Fibroblast of the aortic adventitia (primary cell): Measurements from ENCODE around the gene GNB1. TPM values are rescaled to one million over a fixed set of nuclear protein-coding genes. Genes with fewer than 3 reads are reported as not detected.

ENCODE experiments used
- DNase-seq: peaks from one replicate; pipeline ENCODE4 v3.0.0-alpha.2; 2010; ENCODE audit warnings: low read depth
- H3K4me3 ChIP-seq: 2 replicates; pipeline ENCODE4 v1.5.1; 2011; ENCODE audit warnings: low read depth, mild to moderate bottlenecking, control low read depth, low read length, moderate library complexity
- total RNA-seq: library from RNA; depleted of rRNA; stranded (reverse); fragments of >200 nt; gene quantifications from 2 replicates; pipeline ENCODE4 v1.2.3, GENCODE V29; 2012; ENCODE audit warnings: low replicate concordance
- TF ChIP-seq, protein P1 (sequence below): IDR thresholded peaks from 2 replicates; pipeline ENCODE4 v1.5.1; 2011; ENCODE audit warnings: mild to moderate bottlenecking, low read length, control low read depth, inconsistent platforms; ENCODE audit not compliant: insufficient read depth

Gene GNB1
- total RNA-seq, 1 donor: 108 TPM

DNA sequence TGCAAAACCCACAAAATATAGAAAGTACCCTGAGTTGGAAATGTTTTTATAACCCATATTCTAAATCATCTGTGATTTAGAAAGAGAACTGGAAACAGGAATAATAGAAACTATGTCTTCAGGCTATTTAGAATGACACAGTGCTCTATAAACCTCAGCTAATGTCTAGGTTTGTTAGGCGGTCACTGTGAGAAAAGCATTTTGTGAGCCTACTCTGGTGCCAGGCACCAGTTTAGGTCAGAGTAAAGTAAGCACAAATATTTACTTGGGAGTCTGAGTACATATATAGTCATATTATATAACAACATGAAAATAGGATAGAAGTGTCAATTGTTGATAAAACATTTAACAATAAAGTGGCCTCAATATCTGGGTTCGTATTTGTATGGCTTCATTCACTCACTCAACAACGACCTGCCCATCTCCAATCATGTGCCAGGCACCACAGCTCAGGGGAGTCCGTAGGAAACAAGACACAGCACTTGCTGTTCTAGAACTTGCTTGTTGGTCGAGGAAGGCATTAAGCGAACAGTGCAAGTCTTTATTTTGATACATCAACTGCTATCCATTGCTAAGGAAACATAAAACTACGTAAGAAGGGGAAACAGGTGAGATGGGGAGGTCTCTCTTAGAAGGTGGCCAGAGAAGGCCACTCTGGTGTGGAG lies 37.2 kb downstream of the GNB1 start:
- TF ChIP-seq, protein P1, sequence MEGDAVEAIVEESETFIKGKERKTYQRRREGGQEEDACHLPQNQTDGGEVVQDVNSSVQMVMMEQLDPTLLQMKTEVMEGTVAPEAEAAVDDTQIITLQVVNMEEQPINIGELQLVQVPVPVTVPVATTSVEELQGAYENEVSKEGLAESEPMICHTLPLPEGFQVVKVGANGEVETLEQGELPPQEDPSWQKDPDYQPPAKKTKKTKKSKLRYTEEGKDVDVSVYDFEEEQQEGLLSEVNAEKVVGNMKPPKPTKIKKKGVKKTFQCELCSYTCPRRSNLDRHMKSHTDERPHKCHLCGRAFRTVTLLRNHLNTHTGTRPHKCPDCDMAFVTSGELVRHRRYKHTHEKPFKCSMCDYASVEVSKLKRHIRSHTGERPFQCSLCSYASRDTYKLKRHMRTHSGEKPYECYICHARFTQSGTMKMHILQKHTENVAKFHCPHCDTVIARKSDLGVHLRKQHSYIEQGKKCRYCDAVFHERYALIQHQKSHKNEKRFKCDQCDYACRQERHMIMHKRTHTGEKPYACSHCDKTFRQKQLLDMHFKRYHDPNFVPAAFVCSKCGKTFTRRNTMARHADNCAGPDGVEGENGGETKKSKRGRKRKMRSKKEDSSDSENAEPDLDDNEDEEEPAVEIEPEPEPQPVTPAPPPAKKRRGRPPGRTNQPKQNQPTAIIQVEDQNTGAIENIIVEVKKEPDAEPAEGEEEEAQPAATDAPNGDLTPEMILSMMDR: no peak
- no peak overlapping the region for H3K4me3 ChIP-seq
- no peak for DNase-seq

DNA sequence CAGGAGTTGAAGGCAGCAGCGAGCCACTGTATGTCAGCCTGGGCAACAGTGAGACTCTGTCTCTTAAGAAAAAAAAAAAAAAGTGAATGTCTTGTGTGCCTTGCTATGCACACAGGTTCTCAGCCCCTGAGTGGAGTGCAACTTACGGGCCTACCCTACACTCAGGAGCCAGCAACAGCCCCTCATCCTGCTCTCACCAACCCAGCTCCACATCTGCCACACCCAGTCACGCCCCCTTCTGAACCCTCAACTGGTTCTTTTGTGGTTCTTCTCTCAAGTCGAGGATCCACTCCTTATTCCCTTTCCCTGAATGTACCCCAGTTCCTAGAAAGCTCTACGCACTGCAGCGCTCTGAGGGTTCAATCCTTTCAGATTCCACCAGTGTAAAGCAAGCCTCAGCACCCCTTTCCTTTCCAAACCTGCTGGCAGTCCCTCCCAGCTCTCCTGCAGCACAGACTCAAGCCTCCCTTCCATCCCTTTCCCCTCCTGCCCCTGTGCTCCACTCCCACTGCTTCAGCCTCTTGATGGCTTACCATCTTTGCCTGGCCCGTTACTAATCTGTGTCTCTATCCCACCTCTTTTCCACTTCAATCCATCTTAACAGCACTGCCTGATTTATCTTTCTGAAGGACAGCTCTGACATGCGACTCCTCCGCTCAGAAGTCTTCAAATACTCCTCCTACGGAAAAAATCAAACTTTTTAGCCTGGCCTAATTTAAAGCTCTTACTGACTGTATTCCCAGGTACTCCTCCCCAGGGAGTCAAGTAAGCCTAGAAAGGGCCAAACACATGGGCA lies 38.1 kb downstream of the GNB1 start:
- TF ChIP-seq, protein P1: no peak
- no peak for DNase-seq
- H3K4me3 ChIP-seq: no peak overlapping the region

DNA sequence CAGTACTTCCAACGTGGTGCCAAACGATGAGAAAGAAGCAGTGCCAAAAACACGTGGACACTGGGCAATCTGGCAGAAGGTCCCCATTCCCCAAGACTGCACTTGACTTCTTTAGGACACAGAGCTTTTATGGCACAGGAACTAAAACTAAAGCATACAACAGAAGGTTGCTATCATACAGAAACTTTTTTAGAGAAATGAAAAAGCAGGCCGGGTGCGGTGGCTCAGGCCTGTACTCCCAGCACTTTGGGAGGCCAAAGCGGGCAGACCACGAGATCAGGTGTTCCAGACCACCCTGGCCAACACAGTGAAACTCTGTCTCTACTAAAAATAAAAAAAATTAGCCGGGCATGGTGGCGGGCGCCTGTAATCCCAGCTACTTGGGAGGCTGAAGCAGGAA lies 43.0 kb downstream of the GNB1 start:
- no peak for DNase-seq
- no peak overlapping the region for H3K4me3 ChIP-seq
- TF ChIP-seq, protein P1: no peak

DNA sequence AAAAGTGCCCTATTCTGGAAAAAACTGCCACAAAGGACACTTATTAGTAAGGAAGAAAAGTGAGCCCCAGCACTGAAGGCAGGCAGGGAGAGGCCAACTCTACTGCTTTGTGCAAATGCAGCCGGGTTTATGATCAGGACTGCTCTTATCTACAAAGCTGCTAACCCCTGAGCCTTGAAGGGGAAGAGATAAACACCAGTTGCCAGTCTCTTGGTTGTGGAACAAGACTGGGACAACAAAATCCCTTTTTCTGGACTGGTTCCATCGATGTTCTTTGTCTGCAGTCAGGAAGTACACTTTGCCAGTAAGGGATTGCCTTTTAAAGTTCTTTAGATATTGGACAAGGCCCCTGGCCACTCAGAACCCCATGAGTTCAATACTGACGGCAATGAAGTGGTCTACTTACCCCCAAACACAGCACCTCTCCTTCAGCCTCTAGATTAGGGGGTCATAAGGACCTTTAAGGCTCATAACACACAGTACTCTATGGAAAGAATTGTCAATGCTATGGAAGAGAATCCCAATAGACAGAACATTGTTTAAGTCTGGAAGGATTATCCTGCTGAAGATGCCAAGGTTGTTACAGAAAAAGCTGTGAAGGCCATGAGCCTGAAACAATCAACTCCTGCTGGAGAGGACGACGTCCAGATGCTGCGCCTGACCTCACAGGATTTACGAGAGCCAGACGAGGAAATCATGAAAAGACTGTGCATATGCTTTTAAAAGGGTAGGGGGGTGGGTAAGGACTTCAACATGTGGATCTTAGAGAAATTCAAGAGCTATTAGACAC lies 43.6 kb downstream of the GNB1 start:
- peak; percentile 46 for DNase-seq
- TF ChIP-seq, protein P1: no peak
- no peak overlapping the region for H3K4me3 ChIP-seq

DNA sequence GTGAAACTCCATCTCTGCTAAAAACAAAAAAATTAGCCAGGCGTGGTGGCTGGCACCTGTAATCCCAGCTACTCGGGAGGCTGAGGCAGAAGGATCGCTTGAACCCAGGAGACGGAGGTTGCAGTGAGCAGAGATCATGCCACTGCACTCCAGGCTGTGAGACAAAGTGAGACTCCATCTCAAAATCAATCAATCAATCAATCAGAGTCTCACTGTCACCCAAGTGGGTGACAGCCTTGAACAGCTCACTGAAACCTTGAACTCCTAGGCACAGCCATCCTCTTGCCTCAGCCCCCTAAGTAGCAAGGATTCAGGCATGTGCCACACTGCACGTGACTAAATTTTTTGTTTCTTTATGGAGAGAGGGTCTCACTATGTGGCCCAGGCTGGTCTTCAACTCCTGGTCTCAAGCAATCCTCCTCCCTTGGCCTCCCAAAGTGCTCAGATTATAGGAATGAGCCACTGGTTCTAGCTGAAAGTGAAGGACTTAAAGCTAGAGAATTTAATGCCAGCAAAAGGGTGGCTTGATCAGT lies 44.4 kb downstream of the GNB1 start:
- H3K4me3 ChIP-seq: no peak overlapping the region
- TF ChIP-seq, protein P1: no peak
- DNase-seq: no peak

DNA sequence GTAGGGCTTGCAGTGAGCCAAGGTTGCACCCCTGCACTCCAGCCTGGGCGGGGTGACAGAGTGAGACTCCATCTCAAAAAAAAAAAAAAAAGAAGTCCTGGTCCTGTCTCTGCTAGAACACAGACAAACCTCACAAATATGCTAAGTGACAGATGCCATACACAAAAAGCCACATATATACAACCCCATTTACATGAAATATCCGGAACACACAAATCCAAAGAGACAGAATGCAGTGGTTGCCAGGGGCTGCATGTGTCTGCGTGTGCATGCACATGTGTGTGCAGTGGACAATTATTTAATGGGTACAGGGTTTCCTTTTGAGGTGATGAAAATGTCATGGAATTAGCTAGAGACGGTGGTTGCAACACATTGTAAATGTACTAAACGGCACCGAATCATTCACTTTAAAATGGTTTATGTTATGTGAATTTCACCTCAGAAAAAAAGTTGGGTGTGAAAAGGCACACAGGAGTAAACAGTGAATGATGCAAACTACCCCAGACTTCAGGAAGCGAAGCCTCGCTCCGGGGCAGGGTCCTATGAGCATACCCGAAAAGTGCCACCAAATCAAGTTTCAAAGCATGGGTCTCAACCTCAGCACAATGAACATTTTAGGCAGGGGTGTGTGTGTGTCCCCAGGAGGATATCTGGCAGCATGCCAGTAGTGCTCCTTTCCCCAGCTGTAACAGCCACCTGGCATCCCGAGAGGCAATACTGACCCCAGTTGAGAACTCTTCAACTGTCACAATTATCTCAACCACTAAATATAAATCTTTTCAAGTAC lies 48.3 kb downstream of the GNB1 start:
- no peak overlapping the region for H3K4me3 ChIP-seq

More for the DNA sequence above, 48.3 kb downstream of the GNB1 start:
- no peak for DNase-seq
- TF ChIP-seq, protein P1: no peak
